Subcutaneous adipose tissue (tissue), 4 donors: ENCODE data around the gene INTS7. TPM values are rescaled to one million over a fixed set of nuclear protein-coding genes. Genes with fewer than 3 reads are reported as not detected.

Source experiments
- total RNA-seq, 4 donors: library from RNA; depleted of rRNA; stranded (reverse); fragments of >200 nt; gene quantifications; one replicate each; pipeline ENCODE4 v1.1.0, GENCODE V29; 2016
- TF ChIP-seq, protein P1 (sequence below): fragments of 450-650 bp; IDR thresholded peaks from one replicate; pipeline ENCODE4 v1.5.1; 2016; ENCODE audit warnings: low read depth, mild to moderate bottlenecking, control low read depth, antibody characterized with exemption, moderate library complexity

The INTS7 gene
- total RNA-seq, 4 donors from 2014 or later: 4.0 to 11.6 (median 6.6) TPM

DNA sequence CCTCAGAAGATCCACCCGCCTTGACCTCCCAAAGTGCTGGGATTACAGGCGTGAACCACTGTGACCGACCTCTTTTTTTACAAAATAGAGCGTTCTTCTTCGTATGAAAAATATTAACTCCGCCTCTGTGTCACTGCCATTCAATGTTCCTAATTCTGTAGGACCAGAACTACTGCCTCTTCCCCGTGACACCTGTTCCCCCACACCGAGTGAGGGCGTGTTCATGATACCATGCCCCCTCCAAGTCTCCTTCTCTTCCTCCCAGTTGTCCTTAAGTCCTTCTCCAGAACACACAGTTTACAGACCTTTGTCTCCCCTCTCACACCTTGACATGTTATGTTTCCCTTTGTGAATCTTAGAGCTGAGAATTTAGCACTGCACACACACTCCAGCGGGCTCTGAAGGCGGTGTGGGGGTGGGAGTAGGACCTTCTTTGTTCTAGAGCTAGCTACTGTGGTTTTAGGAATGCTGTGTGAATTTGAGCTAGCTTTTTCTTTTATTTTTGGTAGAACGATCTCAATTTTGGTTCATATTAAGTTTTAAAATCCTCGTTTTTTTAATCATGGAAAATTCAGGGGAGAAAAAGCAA is 122.4 kb downstream of the INTS7 start:
- TF ChIP-seq, protein P1, sequence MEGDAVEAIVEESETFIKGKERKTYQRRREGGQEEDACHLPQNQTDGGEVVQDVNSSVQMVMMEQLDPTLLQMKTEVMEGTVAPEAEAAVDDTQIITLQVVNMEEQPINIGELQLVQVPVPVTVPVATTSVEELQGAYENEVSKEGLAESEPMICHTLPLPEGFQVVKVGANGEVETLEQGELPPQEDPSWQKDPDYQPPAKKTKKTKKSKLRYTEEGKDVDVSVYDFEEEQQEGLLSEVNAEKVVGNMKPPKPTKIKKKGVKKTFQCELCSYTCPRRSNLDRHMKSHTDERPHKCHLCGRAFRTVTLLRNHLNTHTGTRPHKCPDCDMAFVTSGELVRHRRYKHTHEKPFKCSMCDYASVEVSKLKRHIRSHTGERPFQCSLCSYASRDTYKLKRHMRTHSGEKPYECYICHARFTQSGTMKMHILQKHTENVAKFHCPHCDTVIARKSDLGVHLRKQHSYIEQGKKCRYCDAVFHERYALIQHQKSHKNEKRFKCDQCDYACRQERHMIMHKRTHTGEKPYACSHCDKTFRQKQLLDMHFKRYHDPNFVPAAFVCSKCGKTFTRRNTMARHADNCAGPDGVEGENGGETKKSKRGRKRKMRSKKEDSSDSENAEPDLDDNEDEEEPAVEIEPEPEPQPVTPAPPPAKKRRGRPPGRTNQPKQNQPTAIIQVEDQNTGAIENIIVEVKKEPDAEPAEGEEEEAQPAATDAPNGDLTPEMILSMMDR: no peak

DNA sequence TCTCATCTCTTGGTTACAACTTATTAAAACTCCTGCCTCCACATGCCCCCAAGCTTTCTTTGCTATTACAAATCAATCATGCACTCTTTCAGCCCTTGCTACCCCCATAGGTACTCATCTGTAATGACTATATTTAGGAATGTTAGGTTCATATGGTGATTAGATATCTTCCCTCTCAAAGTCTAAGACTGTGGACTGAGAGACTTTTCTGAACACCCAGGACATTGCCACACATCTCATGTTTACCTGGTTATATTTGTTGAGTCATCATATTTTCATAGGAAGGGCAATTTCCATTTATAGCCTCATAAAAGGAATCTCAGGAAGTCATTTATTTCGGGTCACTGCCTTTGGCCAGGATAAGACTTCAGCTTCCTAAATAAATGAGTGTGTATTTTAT is 123.3 kb downstream of the INTS7 start:
- TF ChIP-seq, protein P1: no peak

DNA sequence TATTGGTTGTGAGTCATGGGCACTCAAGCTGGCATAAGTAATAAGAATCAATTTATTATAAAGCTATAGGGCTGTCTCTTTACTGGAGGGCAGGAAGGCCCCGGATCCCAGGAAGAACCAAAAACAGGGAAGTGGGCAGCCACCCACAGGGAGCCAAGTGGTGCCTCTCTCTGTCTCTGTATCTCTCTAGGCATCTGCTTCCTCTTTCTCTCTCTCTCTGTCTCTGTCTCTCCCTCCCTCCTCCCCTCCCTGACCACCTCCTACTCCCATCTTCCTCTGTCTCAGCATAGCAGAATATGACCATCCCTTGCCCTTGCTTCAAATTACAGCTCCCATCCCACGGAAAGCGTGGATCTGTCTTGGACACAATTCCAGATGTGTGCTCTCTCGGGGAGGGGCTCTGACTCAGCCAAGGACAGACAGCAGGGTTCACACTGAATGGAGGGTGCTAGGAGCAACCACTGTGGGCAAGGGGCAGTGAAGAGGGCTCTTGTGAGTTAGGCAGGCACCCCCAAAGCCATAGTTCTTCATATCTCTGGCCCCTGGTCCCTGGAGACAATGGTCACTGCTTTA is 124.4 kb downstream of the INTS7 start:
- TF ChIP-seq, protein P1: no peak

DNA sequence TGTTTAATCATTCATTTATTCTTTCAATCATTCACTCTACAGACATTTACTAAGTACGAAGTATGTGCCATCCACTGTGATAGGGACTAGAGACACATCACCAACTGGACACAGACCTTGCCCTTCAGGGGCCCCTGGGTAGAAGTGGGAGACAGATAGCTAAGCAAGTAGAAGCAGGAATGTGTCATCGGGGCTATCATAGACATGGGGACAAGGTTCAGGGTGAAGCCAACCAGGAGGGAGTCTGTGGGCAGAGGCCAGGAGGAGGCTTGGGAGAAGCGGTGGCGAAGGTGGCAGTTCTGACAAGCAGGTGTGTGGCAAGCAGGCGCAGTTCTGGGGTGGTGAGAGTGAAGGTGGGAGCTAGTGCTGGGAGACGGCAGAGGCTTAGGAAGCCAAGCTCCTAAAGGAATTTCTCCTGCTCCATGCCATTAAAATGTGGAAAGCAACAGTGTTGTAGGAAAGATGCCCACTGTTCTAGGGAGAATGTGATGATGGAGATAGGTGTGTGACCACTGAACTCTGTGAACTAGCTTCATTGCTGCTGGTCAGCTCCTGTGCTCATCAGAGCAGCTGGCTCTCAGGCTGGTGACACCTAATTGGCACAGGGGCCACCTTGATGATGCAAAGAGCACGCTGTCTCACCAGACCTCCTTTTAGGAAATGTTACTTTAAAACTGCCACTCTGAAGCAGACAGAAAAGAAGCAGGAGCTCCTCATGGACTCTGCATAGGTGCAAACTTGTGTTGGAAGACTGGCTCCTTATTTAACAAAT is 125.1 kb downstream of the INTS7 start:
- TF ChIP-seq, protein P1: no peak

DNA sequence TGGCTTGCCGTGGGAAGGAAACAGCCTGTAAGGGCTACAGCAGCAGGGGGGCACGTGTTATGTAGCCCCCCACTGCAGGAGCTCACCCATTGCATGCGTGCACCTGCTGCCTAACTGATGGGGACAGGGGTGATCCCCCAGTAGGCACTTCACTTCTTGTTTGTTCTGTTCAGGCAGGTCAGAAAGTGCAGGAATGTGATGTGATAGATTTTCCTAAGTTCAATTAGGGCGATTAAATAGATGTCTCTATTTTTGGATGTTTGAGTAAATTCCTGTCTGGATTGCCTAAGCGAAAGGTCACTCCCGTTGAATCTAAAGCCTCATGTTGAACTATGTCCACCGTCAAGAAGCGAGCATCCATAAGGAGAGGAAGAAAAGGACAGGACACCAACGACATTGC is 126.0 kb downstream of the INTS7 start:
- TF ChIP-seq, protein P1: no peak

DNA sequence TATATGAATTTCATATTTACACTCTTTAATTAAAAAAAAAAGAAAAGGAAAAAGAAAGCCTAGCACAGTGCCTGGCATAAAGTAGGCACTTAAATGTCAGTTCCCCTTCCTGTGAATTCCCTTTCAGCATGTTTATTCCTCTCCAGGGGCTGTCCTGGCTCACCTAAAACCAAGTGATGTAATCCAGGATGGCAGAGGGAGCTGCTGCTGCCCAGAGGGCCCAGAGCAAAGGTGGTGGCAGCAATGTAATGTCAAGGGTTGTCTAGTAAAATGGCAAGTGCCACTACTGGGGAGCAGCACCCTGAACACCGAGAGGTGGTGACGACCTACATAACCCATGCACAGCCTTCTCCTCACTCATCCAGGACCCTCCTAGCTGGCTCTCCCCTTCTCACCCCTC is 126.4 kb downstream of the INTS7 start:
- TF ChIP-seq, protein P1: no peak

DNA sequence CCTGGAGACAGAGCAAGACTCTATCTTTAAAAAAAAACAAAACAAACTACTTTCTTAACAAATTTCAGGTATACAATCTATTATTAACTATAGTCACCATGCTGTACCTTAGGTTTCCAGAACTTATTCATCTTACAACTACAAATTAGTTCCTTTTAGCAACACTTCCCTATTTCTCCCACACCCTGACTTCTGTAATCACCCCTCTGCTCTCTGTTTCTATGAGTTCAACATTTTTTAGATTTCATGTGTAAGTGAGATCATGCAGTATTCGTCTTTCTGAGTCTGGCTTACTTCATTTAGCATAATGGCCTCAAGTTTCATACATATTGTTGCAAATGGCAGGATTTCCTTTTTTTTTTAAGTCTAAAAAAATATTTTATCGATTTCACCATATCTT is 126.9 kb downstream of the INTS7 start:
- TF ChIP-seq, protein P1: no peak
